SK-N-SH treated with all-trans-retinoic acid at 6 μM for 48 hours (cell line): ENCODE data around the gene NDUFA11.

Source experiments
- ATAC-seq: fragments of 200-7000 bp; cut with Tn5 transposase; 3 replicates; pipeline ENCODE4 v1.9.1; 2020; ENCODE audit warnings: mild to moderate bottlenecking, moderate library complexity
- ARNTL ChIP-seq: fragments of 450-650 bp; formaldehyde crosslinking; IDR thresholded peaks from 2 replicates; pipeline ENCODE4 v1.5.0; 2020; ENCODE audit warnings: low read depth, mild to moderate bottlenecking, moderate library complexity, borderline replicate concordance
- BACH2 ChIP-seq: fragments of 250-450 bp; sonication (Bioruptor Pico); IDR thresholded peaks from 2 replicates; pipeline ENCODE4 v1.9.0; 2021; ENCODE audit warnings: mild to moderate bottlenecking, borderline replicate concordance
- CREB5 ChIP-seq: fragments of 250-450 bp; sonication (Bioruptor Pico); IDR thresholded peaks from 2 replicates; pipeline ENCODE4 v1.5.1; 2020; ENCODE audit warnings: low read depth, mild to moderate bottlenecking, moderate library complexity
- CSDC2 ChIP-seq: fragments of 250-450 bp; sonication (Bioruptor Pico); IDR thresholded peaks from 2 replicates; pipeline ENCODE4 v1.5.0; 2020; ENCODE audit warnings: mild to moderate bottlenecking, moderate library complexity
- CSRNP3 ChIP-seq: fragments of 250-450 bp; sonication (Bioruptor Pico); IDR thresholded peaks from 2 replicates; pipeline ENCODE4 v1.5.1; 2021; ENCODE audit warnings: mild to moderate bottlenecking, moderate library complexity
- GLIS3 ChIP-seq: fragments of 250-450 bp; sonication (Bioruptor Pico); IDR thresholded peaks from 2 replicates; pipeline ENCODE4 v1.5.0; 2020; ENCODE audit warnings: mild to moderate bottlenecking, moderate library complexity
- ISL1 ChIP-seq: fragments of 250-450 bp; sonication (Bioruptor Pico); IDR thresholded peaks from 2 replicates; pipeline ENCODE4 v2.1.2; 2022; ENCODE audit warnings: mild to moderate bottlenecking, moderate library complexity
- OSR1 ChIP-seq: fragments of 250-450 bp; sonication (Bioruptor Pico); IDR thresholded peaks from 2 replicates; pipeline ENCODE4 v1.8.0; 2022; ENCODE audit warnings: moderate library complexity, mild to moderate bottlenecking, inconsistent platforms
- PATZ1 ChIP-seq: fragments of 250-450 bp; sonication (Bioruptor Pico); IDR thresholded peaks from 2 replicates; pipeline ENCODE4 v1.8.0; 2020; ENCODE audit warnings: mild to moderate bottlenecking, moderate library complexity, borderline replicate concordance
- POU6F1 ChIP-seq: fragments of 250-450 bp; sonication (Bioruptor Pico); IDR thresholded peaks from 2 replicates; pipeline ENCODE4 v1.8.0; 2021; ENCODE audit warnings: low read depth, mild to moderate bottlenecking, moderate library complexity, borderline replicate concordance
- PPARA ChIP-seq: fragments of 250-450 bp; sonication (Bioruptor Pico); IDR thresholded peaks from 2 replicates; pipeline ENCODE4 v1.5.0; 2020; ENCODE audit warnings: mild to moderate bottlenecking, borderline replicate concordance
- RARB ChIP-seq: fragments of 250-450 bp; sonication (Bioruptor Pico); IDR thresholded peaks from 2 replicates; pipeline ENCODE4 v1.8.0; 2021; ENCODE audit warnings: mild to moderate bottlenecking, moderate library complexity
- SNAI2 ChIP-seq: fragments of 250-450 bp; sonication (Bioruptor Pico); IDR thresholded peaks from 2 replicates; pipeline ENCODE4 v1.5.0; 2020; ENCODE audit warnings: mild to moderate bottlenecking, moderate library complexity
- TCF4 ChIP-seq: fragments of 250-450 bp; sonication (Bioruptor Pico); IDR thresholded peaks from 2 replicates; pipeline ENCODE4 v1.8.0; 2021; ENCODE audit warnings: mild to moderate bottlenecking, moderate library complexity, borderline replicate concordance
- TOX ChIP-seq: fragments of 250-450 bp; sonication (Bioruptor Pico); IDR thresholded peaks from 2 replicates; pipeline ENCODE4 v1.8.0; 2021; ENCODE audit warnings: mild to moderate bottlenecking, moderate library complexity, borderline replicate concordance
- TSHZ2 ChIP-seq: fragments of 250-450 bp; sonication (Bioruptor Pico); IDR thresholded peaks from 2 replicates; pipeline ENCODE4 v1.5.0; 2020; ENCODE audit warnings: mild to moderate bottlenecking, moderate library complexity
- ZC3H10 ChIP-seq: fragments of 250-450 bp; sonication (Bioruptor Pico); IDR thresholded peaks from 2 replicates; pipeline ENCODE4 v1.5.1; 2021; ENCODE audit warnings: mild to moderate bottlenecking, moderate library complexity
- ZFP30 ChIP-seq: fragments of 450-650 bp; formaldehyde crosslinking; IDR thresholded peaks from 2 replicates; pipeline ENCODE4 v1.5.0; 2022; ENCODE audit warnings: mild to moderate bottlenecking, moderate library complexity
- ZNF565 ChIP-seq: fragments of 450-650 bp; formaldehyde crosslinking; conservative IDR thresholded peaks from 2 replicates; pipeline ENCODE4 v1.5.0; 2020; ENCODE audit warnings: low read depth, mild to moderate bottlenecking, moderate library complexity
- ZNF70 ChIP-seq: fragments of 450-650 bp; formaldehyde crosslinking; IDR thresholded peaks from 2 replicates; pipeline ENCODE4 v1.5.0; 2020; ENCODE audit warnings: mild to moderate bottlenecking, moderate library complexity

Gene NDUFA11

GRCh38 chr19:5915782-5916165, 12.2 kb upstream of the NDUFA11 start:
- ATAC-seq = no peak
- no peak for TF ChIP-seq ZFP30 (CRISPR knock-in tag)
- TF ChIP-seq PATZ1 = no peak
- TF ChIP-seq ZNF70 = no peak
- TF ChIP-seq PPARA = no peak
- no peak for TF ChIP-seq RARB (CRISPR knock-in tag)
- TF ChIP-seq ZC3H10 (CRISPR knock-in tag) = no peak
- no peak for TF ChIP-seq ZNF565
- no peak for TF ChIP-seq TCF4
- TF ChIP-seq CSDC2 (CRISPR knock-in tag) = no peak
- TF ChIP-seq CSRNP3 (CRISPR knock-in tag) = no peak
- no peak for TF ChIP-seq TSHZ2
- TF ChIP-seq BACH2 (CRISPR knock-in tag) = no peak

- ATAC-seq = no peak
- TF ChIP-seq TCF4 (no peak), ZFP30 (CRISPR knock-in tag) (no peak)
These were observed 11.6 kb upstream of the NDUFA11 start for GRCh38 chr19:5914946-5915781.

- ATAC-seq = peak; percentile 10
These were observed 10.8 kb upstream of the NDUFA11 start for GRCh38 chr19:5914358-5914774.

More at GRCh38 chr19:5914358-5914774, 10.8 kb upstream of the NDUFA11 start:
- TF ChIP-seq PPARA (no peak), CSDC2 (CRISPR knock-in tag) (no peak), SNAI2 (no peak), ZNF70 (no peak), CREB5 (CRISPR knock-in tag) (no peak), PATZ1 (no peak), RARB (CRISPR knock-in tag) (no peak), ISL1 (no peak), TOX (CRISPR knock-in tag) (no peak), OSR1 (CRISPR knock-in tag) (no peak), GLIS3 (no peak), ZC3H10 (CRISPR knock-in tag) (no peak), POU6F1 (CRISPR knock-in tag) (no peak), ARNTL (CRISPR knock-in tag) (no peak), TSHZ2 (no peak)
